ENCODE measurements around the gene ZNF74.
"Not testable (repeated sequence)": the region's sequence is repeated elsewhere in the genome, so short reads cannot be mapped to it uniquely, and the experiment has no call there.

Gene ZNF74

DNA sequence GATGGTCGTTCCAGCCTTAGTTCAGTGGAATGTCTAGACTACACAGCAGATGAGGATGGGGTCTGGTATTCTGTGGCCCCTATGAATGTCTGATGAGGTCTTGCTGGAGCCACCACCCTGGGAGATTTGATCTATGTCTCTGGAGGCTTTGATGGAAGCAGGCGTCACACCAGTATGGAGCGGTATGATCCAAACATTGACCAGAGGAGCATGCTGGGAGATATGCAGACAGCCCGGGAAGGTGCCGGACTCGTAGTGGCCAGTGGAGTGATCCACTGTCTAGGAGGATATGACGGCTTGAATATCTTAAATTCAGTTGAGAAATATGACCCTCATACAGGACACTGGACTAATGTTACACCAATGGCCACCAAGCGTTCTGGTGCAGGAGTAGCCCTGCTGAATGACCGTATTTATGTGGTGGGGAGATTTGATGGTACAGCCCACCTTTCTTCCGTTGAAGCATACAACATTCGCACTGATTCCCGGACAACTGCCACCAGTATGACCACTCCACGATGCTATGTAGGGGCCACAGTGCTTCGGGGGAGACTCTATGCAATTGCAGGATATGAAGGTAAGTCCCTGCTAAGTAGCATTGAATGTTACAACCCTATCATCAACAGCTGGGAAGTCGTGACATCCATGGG lies 57.3 kb downstream of the ZNF74 start:
- not testable (repeated sequence) for DNase-seq

GRCh38 chr22:20451920-20452319 lies 58.0 kb downstream of the ZNF74 start:
- no peak for DNase-seq

GRCh38 chr22:20453222-20453621 lies 59.3 kb downstream of the ZNF74 start:
- DNase-seq: no peak

DNA sequence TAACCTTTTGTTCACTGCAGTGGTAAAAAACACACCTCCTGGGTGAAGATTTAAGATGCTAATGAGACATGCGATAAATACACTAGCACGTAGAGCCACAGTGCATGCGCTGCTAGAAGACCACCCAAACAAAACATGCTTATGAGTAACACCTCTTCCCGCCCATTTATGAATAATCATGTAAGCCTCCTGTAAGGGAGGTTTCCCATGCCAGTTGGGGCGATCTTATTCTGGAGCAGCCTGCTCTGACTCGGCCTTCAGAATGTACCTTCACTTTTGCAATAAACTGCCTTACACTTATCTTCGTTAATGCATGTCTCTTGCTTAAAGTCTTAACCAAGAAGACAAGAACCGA lies 61.7 kb downstream of the ZNF74 start:
- DNase-seq: no peak

- DNase-seq: peak; percentile 68 to 76
These were observed 62.2 kb downstream of the ZNF74 start for GRCh38 chr22:20456064-20456721.

- no peak for DNase-seq
These were observed 62.7 kb downstream of the ZNF74 start for GRCh38 chr22:20456722-20457076.

DNA sequence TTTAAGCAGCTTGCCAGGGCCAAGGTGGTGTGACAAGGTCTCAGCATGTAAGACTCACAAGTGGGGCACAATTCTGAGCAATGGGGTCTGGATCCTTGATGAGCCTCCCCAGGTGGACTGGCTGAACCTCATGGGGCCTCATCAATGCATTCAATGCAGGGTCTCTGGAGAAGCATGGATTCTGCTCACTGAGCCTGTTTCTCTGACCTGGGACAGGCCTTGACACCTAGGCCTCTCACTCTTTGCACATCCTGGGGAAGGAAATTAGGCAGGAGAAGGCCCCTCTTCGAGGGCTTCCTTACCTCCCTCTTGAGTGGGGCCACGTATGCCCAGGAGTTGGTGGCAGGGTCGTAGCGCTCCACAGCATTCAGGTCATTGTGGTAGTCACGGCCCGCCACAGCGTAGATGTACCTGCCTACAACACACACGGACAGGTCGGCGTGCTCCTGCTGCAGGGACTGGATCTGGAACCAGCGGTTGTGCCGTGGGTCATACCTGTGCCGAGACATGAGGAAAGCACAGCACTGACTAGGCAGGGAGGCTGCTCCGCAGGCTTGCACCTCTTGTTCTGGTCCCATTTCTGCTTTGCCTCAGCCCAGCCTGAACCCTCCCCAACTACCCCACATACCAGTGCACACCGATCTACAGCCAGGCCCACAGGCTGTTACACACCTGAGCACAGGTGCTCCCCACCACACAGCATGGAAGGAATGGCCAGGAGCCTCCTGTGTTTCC lies 63.7 kb downstream of the ZNF74 start:
- no peak for DNase-seq

Measured in NCI-H1930 (cell line).